Astrocyte of the cerebellum (primary cell): Measurements from ENCODE around the gene TMEM101.

Experiments
- DNase-seq: peaks from one replicate; pipeline ENCODE4 v3.0.0-alpha.2; 2011; ENCODE audit warnings: low read depth
- H3K4me3 ChIP-seq: 2 replicates; pipeline ENCODE4 v1.5.1; 2011; ENCODE audit warnings: mild to moderate bottlenecking, low read depth, low read length, moderate library complexity
- in situ Hi-C: cut with HindIII; loops from 2 replicates; pipeline ENCODE4 v1.10.0; 2017; ENCODE audit warnings: low sequenced_read_pairs
- TF ChIP-seq, protein P1 (sequence below): IDR thresholded peaks from 2 replicates; pipeline ENCODE4 v1.5.1; 2012; ENCODE audit warnings: low read length, low read depth, moderate library complexity, mild to moderate bottlenecking; ENCODE audit errors: missing control alignments

Gene TMEM101

DNA sequence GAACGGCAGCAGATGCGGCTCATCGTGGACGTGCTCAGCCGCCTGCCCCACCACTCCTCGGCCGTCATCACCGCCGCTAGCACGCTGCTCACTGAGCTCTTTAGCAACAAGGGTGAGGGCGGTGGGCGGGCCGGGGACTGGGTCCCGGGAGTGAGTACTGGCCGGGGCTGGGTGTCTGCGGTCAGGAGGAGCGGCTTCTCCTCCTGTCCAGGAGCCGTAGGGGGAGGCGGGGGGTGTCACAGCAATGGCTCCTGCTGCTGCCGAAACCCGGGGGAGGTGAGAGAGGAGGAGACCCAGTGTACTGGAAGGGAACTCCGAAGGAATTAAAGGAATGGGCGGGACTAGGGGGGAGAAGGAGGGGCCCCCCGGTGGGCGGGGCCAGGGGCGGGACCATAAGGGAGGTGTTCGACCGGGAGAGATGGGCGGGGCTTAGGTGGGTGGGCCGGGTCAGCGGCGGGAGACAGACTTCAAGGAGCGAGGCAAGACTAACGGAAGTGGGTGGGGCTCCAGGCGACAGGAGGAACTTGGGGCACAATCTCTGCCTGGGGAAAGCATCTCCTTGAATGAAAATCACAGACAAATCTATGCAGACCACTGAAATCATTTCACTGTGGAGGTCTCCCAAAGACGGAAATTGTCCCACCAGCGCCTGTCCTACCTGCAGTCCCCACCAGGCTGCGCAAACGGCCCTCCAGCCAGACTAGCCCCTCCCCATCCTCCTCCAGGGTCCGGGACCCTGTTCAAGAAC lies 8.0 kb downstream of the TMEM101 start:
- in situ Hi-C loops = no loop called here
- TF ChIP-seq, protein P1, sequence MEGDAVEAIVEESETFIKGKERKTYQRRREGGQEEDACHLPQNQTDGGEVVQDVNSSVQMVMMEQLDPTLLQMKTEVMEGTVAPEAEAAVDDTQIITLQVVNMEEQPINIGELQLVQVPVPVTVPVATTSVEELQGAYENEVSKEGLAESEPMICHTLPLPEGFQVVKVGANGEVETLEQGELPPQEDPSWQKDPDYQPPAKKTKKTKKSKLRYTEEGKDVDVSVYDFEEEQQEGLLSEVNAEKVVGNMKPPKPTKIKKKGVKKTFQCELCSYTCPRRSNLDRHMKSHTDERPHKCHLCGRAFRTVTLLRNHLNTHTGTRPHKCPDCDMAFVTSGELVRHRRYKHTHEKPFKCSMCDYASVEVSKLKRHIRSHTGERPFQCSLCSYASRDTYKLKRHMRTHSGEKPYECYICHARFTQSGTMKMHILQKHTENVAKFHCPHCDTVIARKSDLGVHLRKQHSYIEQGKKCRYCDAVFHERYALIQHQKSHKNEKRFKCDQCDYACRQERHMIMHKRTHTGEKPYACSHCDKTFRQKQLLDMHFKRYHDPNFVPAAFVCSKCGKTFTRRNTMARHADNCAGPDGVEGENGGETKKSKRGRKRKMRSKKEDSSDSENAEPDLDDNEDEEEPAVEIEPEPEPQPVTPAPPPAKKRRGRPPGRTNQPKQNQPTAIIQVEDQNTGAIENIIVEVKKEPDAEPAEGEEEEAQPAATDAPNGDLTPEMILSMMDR = peak; percentile 80
- peak overlapping the region; percentile 68 for H3K4me3 ChIP-seq
- DNase-seq = peak; percentile 92

DNA sequence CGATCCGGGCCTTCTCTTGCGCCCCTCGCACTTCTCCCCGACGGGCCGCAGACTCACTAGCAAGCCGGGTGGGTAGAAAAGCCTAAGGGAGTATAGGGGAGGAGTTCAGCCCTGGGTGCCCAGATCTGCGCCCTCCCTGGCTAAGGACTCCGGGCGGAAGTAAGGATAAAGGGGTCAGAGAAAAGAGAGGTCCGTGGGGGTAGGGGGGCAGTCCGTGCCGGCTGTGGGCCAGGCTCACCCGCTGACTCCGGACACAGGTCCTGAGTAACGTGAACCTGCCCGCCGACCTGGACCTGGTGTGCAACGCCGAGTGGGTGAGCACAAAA lies 8.5 kb downstream of the TMEM101 start:
- no peak for DNase-seq
- H3K4me3 ChIP-seq = peak overlapping the region; percentile 68
- in situ Hi-C loops = no loop called here
- TF ChIP-seq, protein P1 = no peak

DNA sequence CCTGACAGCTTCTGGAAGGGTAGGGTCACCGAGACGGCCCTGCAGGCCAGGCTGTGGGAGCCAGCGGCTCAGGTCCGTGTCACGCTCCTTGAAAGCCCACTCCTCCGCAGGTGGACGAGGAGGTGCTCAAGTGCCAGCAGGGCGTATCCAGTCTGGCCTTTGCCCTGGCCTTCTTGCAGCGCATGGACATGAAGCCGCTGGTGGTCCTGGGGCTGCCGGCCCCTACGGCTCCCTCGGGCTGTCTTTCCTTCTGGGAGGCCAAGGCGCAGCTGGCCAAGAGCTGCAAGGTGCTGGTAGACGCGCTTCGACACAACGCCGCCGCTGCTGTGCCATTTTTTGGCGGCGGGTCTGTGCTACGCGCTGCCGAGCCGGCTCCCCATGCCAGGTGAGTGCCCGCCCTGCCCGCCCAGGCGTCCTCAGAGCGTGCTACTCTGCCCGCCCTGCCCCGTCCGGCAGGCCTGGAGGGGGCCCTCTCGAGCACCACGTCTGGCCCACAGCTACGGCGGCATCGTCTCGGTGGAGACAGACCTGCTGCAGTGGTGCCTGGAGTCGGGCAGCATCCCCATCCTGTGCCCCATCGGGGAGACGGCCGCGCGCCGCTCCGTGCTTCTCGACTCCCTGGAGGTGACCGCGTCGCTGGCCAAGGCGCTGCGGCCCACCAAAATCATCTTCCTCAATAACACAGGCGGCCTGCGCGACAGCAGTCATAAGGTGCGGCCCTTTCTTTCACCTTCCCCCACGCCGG lies 9.1 kb downstream of the TMEM101 start:
- in situ Hi-C loops = no loop called here
- peak overlapping the region; percentile 68 for H3K4me3 ChIP-seq
- DNase-seq = no peak

DNA sequence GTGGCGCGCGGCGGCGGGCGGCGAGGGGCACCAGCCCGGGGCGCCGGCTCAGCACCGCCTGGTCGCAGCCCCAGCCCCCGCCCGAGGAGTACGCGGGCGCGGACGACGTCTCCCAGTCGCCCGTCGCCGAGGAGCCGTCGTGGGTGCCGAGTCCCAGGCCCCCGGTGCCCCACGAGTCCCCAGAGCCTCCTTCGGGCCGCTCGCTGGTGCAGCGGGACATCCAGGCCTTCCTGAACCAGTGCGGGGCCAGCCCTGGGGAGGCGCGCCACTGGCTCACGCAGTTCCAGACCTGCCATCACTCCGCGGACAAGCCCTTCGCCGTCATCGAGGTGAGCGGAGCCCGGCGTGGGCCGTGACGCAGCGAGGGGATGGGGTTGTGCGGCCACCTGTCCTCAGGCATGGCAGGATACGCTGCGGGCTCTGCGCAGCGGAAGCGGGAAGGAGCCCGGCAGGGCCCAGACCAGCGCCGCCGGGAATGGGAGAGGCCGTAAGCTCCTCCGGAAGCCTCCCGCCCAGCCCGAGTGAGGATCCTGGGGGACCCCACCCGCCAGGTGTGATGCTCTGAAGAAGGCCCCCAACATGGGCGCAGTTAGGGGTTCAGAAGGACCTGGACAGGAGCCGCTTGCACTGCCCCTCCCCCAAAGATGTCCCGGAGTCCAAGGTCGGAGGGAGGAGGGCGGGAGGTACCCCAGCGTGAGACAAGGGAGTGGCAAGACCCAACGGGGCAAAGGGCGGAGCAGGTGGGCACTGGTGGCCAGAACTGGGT lies 9.8 kb downstream of the TMEM101 start:
- TF ChIP-seq, protein P1 = no peak
- peak overlapping the region; percentile 68 for H3K4me3 ChIP-seq
- DNase-seq = no peak
- in situ Hi-C loops = no loop called here

More for the DNA sequence above, 9.1 kb downstream of the TMEM101 start:
- TF ChIP-seq, protein P1 = no peak

DNA sequence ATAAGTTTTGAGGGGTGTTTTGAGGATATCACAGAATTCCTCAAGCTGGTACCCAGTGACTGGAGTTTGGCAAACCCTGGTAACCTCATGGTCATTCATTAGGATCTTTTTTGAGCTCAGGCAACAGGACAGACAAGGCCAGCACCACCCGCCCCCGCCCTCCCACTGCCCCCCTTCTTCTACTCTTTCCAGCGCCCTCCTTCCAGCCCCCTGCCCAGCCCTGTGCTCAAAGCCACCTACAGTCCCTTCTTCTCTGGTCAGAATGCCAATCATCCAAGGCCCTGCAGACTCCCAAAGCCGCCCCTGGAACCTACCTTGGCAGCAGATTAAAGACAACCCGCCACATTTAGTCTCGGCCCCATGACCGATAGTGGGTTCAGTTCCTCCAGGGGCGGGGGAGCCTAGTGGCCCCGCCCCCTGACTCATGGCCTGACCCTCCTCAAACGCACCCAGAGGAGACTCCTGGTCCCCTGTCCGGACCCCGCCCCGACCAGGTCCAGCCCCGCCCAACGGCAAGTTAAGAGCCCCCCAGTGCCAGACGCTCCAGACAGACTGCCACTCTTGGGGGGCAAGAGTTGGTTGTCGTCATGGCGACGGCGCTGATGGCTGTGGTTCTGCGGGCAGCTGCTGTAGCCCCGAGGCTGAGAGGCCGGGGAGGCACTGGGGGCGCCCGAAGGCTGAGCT lies 10.5 kb downstream of the TMEM101 start, which contains the start of gene NAGS:
TSS of gene NAGS (plus strand) at position 546 of the 684 bp plus-strand sequence. CDS start at position 588, 42 bp downstream.
- peak within 1 kb of the TSS; percentile 68 for H3K4me3 ChIP-seq
- DNase-seq = no peak
- TF ChIP-seq, protein P1 = no peak
- in situ Hi-C loops = no loop called here

DNA sequence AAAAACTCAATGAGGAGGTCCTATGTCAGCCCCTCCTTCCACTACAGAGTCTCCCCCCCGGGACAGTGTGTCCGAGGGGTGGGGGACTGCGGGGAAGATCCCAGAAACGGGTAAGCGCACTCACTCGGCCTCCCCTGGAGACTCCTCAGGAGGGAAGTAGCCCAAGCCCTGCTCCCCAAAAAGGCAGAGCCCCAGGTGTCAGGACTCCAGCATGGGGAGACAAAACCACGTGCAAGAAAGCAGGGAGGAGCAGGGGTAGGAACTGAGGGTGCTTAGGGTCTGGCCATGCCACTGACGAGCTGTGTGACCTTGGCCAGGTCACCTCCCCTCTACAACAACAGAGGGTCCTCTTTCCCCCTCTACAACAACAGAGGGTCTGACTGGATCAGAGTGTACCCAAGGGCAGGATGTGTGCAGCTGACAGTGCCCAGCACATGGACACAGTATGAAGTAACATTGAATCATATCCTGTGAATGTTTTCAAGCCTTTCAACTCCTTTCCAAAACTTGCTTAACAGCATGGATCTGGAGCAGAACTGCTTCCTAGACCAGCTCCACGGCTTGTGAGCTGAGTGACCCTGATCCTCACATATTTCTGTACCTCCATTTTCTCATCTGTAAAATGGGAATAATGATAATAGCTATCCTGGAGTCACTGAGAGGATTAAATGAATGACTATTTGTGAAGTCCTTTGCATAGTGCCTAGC lies 12.5 kb downstream of the TMEM101 start:
- no peak overlapping the region for H3K4me3 ChIP-seq
- in situ Hi-C loops = no loop called here
- TF ChIP-seq, protein P1 = no peak
- DNase-seq = no peak
